HG03280 (cell line): Measurements from ENCODE around the gene RFLNA.

Experiments
- ATAC-seq: cut with Tn5 transposase; IDR thresholded peaks from one replicate; pipeline ENCODE4 v1.9.1; 2021; ENCODE audit warnings: mild to moderate bottlenecking, moderate library complexity; ENCODE audit not compliant: unreplicated experiment

The RFLNA gene

DNA sequence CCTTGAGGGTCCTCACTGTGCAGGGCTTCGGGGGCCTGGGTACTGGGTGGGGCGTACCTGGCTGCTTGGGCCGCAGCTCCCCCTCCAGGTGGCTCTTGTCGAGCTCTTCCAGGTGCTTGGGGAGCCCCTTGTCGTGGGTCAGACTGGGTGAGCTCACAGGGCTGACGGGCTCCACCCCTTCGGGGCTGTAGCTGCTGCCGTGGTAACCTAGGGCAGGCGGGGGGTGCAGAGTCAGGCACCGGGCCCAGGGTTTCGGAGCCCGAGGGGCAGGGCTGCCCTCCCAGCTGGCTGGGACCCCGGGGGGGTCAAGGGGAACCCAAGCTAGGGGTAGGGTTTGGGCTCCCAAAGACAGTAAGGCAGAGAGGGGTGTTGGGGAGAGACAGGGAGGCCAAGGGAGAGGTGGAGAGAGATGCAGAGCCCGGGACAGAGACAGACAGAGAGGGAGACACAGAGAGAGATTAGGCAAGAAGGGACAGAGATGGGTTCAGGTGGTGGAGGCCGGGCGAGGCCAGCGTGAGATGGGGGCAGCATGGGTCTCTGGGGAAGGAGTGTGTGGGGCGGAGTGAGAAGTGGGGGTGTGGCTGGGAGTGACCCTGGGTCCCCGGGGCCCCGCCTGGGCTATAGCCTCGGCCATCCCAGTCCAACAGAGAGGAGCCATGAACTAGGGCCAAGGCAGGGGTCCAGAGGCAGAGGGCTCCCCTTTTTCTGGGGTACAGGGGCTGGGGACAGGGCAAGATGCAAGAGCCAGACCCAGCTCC is 40.7 kb downstream of the RFLNA start:
- ATAC-seq: no peak

DNA sequence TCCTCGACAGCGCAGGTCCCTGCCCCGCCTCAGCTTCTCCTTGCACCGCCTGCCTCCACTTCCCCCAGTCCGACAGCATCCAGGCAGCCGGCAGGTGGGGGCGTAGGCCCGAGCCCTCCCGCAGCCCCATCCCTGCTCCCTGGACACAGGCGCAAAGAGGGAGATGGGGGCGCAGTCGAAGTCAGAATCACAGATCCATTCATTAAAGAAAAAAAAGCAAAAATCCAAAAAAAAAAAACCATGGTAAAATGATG is 41.2 kb downstream of the RFLNA start:
- no peak for ATAC-seq

GRCh38 chr12:124336742-124337520 is 42.0 kb downstream of the RFLNA start:
- no peak for ATAC-seq

DNA sequence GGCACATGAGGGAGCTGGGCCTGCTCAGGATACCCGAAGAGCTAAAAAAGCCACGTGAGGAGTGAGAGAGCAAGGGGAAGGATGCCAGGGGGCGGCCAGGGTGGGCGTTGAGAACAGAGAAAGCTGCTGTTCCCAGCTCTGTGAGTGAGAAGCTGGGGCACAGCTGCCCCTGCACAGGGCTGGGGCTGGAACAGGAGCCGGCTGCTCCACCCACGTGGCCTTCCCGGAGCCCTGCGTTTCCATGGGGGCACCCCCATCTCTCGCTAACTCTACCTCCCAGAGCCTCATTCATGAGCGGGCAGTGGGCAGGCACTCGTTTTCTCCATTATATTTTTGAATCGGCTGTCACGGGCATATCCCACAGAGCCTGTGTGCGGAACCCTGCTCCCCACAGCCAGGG is 42.7 kb downstream of the RFLNA start:
- no peak for ATAC-seq

DNA sequence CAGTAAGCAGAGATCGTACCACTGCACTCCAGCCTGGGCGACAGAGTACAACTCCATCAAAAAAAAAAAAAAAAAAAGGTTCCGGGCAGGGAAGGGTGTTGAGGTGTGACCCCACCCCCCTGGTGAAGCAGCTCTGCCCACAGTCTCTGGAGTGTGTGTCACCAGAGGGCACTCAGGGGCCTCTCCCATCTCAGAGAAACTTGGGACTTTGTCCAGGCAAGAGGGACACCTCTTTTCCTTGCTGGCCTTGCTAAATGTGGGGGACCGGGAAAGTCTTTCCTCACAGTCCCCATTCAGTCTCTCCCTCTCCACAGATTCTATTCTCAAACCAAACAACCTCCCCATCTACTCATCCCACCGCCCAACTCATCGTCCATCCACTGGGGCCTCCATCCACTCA is 43.6 kb downstream of the RFLNA start:
- no peak for ATAC-seq

- ATAC-seq: no peak
Observed at GRCh38 chr12:124338876-124339603, 44.1 kb downstream of the RFLNA start.

- ATAC-seq: no peak
Observed at GRCh38 chr12:124340080-124340900, 45.4 kb downstream of the RFLNA start.

- no peak for ATAC-seq
Observed at GRCh38 chr12:124341645-124342069, 46.8 kb downstream of the RFLNA start.

GRCh38 chr12:124344022-124344421 is 49.1 kb downstream of the RFLNA start:
- ATAC-seq: no peak

DNA sequence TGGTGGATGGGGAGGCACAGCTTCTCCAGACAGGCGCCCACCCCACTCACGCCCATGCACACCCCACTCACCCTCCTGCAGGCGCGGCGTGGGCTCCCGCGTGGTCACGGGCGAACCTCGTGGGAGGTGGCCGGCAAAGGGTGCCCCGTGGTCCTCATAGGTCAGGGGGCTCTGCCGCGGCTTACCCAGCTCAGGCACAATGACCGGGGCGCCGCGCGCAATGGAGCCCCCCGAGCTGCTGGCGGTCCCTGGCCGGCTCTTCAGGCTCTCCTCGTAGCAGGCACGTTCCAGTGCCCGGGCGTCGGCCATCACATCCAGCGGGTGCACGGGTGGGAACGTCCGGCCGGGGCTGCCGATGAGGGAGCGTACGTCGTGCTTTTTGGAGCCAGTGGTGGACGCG is 49.6 kb downstream of the RFLNA start:
- no peak for ATAC-seq

DNA sequence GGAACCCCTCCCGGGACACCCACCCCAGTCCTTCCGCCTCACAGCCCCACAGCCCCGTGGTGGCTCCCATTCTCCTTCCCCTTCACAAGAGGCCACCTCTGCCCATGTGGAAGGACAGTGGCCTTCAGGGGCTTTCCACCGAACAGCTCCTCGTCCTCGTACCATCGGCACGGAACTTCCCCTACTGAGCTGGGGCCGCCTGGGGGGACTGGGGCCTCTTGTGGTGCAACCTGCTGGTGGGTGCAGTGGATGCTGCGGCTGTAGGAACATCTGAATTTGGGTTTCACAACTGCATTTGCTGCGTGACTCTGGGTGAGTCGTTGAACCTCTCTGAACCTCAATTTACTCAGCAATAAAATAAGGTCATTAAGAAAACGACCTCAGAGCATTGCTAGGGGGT is 50.9 kb downstream of the RFLNA start:
- ATAC-seq: no peak

GRCh38 chr12:124346425-124347168 is 51.7 kb downstream of the RFLNA start:
- ATAC-seq: no peak

DNA sequence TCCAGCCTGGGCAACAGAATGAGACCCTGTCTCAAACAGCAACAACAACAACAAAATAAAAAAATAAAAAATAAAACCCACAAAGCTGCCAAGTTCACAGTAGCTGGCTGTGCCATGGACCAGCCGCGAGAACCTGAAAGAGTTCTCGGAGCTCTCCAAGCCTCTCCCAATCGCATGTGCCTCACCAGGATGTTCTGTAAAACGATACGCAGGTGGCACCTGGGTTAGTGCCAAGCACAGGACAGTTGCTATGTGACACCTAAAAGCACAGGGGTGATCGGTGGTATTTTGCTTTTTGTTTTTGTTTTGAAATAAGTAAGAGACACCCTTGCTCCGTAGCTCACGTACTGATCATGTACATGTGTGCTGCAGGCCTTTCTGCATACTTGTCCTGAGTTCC is 52.4 kb downstream of the RFLNA start:
- ATAC-seq: no peak

DNA sequence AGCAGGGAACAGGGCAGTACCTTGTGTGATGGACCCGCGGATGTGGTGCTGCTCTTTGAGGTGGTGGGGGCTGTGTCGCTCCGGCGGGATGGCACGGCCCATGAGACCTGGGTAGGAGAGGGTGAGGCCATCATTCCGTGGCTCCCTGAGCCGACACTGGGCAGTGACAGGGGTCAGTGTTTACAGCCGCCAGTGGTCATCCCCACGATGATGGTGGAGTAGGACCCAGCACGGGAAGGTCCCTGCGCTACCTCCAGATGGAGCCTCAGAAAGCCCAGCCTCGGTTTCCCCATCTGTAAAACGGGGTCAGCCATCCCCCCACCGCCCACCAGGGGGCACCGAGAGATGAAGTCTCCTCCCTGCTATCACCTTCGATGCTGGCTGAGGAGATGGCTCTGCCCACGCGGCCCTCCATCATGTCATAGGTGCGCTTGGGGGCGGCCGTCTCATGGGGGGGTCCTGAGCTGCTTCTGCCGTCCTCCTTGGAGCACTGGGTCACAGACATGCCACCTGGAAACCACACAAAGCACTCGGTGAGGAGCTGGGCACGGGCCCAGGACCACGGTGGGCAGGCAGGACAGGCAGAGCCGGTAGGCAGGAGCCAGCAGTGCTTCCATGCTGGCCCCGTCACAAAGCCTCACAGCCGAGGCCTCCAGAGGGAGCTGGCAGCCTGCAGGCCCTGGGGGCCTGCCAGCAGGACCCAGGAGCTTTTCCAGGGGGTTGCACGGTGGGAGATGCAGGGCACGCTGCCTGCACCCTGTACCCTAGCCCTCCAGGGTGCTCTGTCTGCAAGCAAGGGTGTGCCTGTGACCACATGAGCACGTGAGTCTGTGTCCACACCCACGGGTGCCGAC is 53.1 kb downstream of the RFLNA start:
- no peak for ATAC-seq

GRCh38 chr12:124348659-124349380 is 53.9 kb downstream of the RFLNA start:
- ATAC-seq: no peak

GRCh38 chr12:124350491-124350890 is 55.6 kb downstream of the RFLNA start:
- no peak for ATAC-seq

- ATAC-seq: no peak
Observed at GRCh38 chr12:124351422-124351821, 56.5 kb downstream of the RFLNA start.

DNA sequence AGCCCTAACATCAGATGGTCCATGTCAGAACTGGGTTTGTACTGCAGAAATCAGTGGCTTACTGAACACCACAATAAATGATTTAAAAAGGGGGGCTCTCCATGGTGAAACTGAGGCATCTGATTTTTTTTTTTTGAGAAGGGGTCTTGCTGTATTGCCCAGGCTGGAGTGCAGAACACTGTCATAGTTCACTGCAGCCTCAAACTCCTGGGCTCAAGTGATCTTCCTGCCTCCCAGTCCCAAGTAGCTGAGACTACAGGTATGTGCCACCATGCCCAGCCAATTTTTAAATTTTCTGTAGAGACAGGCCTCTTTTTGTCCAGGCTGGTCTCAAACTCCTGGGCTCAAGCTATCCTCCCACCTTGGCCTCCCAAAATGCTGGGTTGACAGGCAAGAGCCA is 57.4 kb downstream of the RFLNA start:
- ATAC-seq: no peak

GRCh38 chr12:124352839-124353238 is 57.9 kb downstream of the RFLNA start:
- ATAC-seq: no peak
